GM21576 (cell line): ENCODE measurements around the gene ARHGAP12.
"Not testable (repeated sequence)": the region's sequence is repeated elsewhere in the genome, so short reads cannot be mapped to it uniquely, and the experiment has no call there.

Source experiments
- ATAC-seq: cut with Tn5 transposase; IDR thresholded peaks from one replicate; pipeline ENCODE4 v1.9.1; 2021; ENCODE audit warnings: mild to moderate bottlenecking, moderate library complexity; ENCODE audit not compliant: unreplicated experiment

The ARHGAP12 gene

GRCh38 chr10:31926765-31927564 is 1.7 kb downstream of the ARHGAP12 start:
- ATAC-seq, result no peak

- ATAC-seq, result no peak
Measured at GRCh38 chr10:31926160-31926559, 2.5 kb downstream of the ARHGAP12 start.

- no peak for ATAC-seq
Measured at GRCh38 chr10:31924833-31925232, 3.8 kb downstream of the ARHGAP12 start.

GRCh38 chr10:31923389-31923788 is 5.2 kb downstream of the ARHGAP12 start:
- no peak for ATAC-seq

GRCh38 chr10:31921031-31921430 is 7.6 kb downstream of the ARHGAP12 start:
- ATAC-seq, result peak; percentile 66

GRCh38 chr10:31920538-31920937 is 8.1 kb downstream of the ARHGAP12 start:
- peak; percentile 51 for ATAC-seq

GRCh38 chr10:31918671-31919409 is 9.8 kb downstream of the ARHGAP12 start:
- no peak for ATAC-seq

GRCh38 chr10:31914370-31914769 is 14.3 kb downstream of the ARHGAP12 start:
- no peak for ATAC-seq

- no peak for ATAC-seq
Measured at GRCh38 chr10:31912898-31913850, 15.5 kb downstream of the ARHGAP12 start.

- ATAC-seq, result no peak
Measured at GRCh38 chr10:31912289-31912688, 16.3 kb downstream of the ARHGAP12 start.

- no peak for ATAC-seq
Measured at GRCh38 chr10:31910016-31910415, 18.6 kb downstream of the ARHGAP12 start.

- no peak for ATAC-seq
Measured at GRCh38 chr10:31908157-31908556, 20.5 kb downstream of the ARHGAP12 start.

GRCh38 chr10:31906039-31906438 is 22.6 kb downstream of the ARHGAP12 start:
- no peak for ATAC-seq

GRCh38 chr10:31905586-31905985 is 23.0 kb downstream of the ARHGAP12 start:
- ATAC-seq, result no peak

- ATAC-seq, result no peak
Measured at GRCh38 chr10:31902625-31903024, 26.0 kb downstream of the ARHGAP12 start.

- no peak for ATAC-seq
Measured at GRCh38 chr10:31897506-31897905, 31.1 kb downstream of the ARHGAP12 start.

GRCh38 chr10:31896968-31897384 is 31.7 kb downstream of the ARHGAP12 start:
- no peak for ATAC-seq

- not testable (repeated sequence) for ATAC-seq
Measured at GRCh38 chr10:31895722-31896121, 32.9 kb downstream of the ARHGAP12 start.

- ATAC-seq, result no peak
Measured at GRCh38 chr10:31888442-31888841, 40.2 kb downstream of the ARHGAP12 start.

- no peak for ATAC-seq
Measured at GRCh38 chr10:31887850-31888249, 40.8 kb downstream of the ARHGAP12 start.

- no peak for ATAC-seq
Measured at GRCh38 chr10:31886885-31887284, 41.7 kb downstream of the ARHGAP12 start.
